GM12878 (cell line): ENCODE results near the gene ATP10A. TPM values are rescaled to one million over a fixed set of nuclear protein-coding genes. Genes with fewer than 3 reads are reported as not detected.

ENCODE experiments used
- BCL3 ChIP-seq: IDR thresholded peaks from 2 replicates; pipeline ENCODE4 v1.6.1; 2011; ENCODE audit warnings: borderline replicate concordance, low read depth, mild to moderate bottlenecking, moderate library complexity, low read length; ENCODE audit not compliant: insufficient read depth, poor library complexity, severe bottlenecking
- BHLHE40 ChIP-seq, 2 experiments: fragments of 450-650 bp in 1 of 2; IDR thresholded peaks; 2 replicates each; pipeline ENCODE4 v1.6.1; 2011 to 2017; ENCODE audit warnings: low read depth in 2 of 2, borderline replicate concordance in 1 of 2, improper control_type of control experiment in 1 of 2, low read length in 1 of 2, mild to moderate bottlenecking in 1 of 2
- CREB1 ChIP-seq: IDR thresholded peaks from 2 replicates; pipeline ENCODE4 v1.6.1; 2012; ENCODE audit warnings: low read depth, mild to moderate bottlenecking, inconsistent platforms
- ESRRA ChIP-seq: IDR thresholded peaks from 2 replicates; pipeline ENCODE4 v1.6.1; 2012; ENCODE audit warnings: mild to moderate bottlenecking, low read length, improper control_type of control experiment
- HSF1 ChIP-seq: fragments of 150-350 bp; IDR thresholded peaks from 2 replicates; pipeline ENCODE4 v1.6.1; 2014; ENCODE audit warnings: mild to moderate bottlenecking, low read depth, low read length
- MEF2A ChIP-seq: IDR thresholded peaks from 2 replicates; pipeline ENCODE4 v1.6.1; 2011; ENCODE audit warnings: low read depth, mild to moderate bottlenecking, low read length, moderate library complexity; ENCODE audit not compliant: insufficient read depth
- MLLT1 ChIP-seq: fragments of 450-650 bp; IDR thresholded peaks from 2 replicates; pipeline ENCODE4 v1.6.1; 2016; ENCODE audit warnings: mild to moderate bottlenecking
- PAX5 ChIP-seq: IDR thresholded peaks from 2 replicates; pipeline ENCODE4 v1.6.1; 2011; ENCODE audit warnings: low read depth, low read length, borderline replicate concordance
- STAT1 ChIP-seq: fragments of 450-650 bp; conservative IDR thresholded peaks from 2 replicates; pipeline ENCODE4 v1.6.1; 2014; ENCODE audit warnings: antibody characterized with exemption, mild to moderate bottlenecking
- polyA plus RNA-seq, 11 experiments: library from polyadenylated mRNA; depleted of rRNA in 4 of 11; unstranded in 6 of 11; stranded (reverse) in 5 of 11; fragments of >200 nt; fragmentation: Nextera tagmentation in 4 of 11; fragmentation: Illumina TruSeq in 1 of 11; extraction: Ambion mirVana in 4 of 11; extraction: Trizol in 1 of 11; gene quantifications; 1 replicate in 1 of 11; 2 replicates in 10 of 11; pipeline versions ENCODE4 v1.2.1 to v1.2.3, GENCODE V29; 2011 to 2016; ENCODE audit warnings: inconsistent platforms in 2 of 11, missing spikeins in 2 of 11, low read depth in 1 of 11
- total RNA-seq, 4 experiments: library from RNA; depleted of rRNA in 3 of 4; stranded (reverse); fragments of >200 nt in 3 of 4; fragmentation: Illumina TruSeq in 1 of 4; extraction: Trizol in 1 of 4; gene quantifications; 2 replicates each; pipeline versions ENCODE4 v1.2.1 to v1.2.3, GENCODE V29; 2013 to 2021

Gene ATP10A
- total and polyA plus RNA-seq, 10 of the 15 experiments (the other 5 are each of a cell fraction or from before 2014, with no cell fraction given): 0.04 to 1.5 (median 0.31) TPM; not detected in 2

GRCh38 chr15:25635191-25635590 lies 227.9 kb downstream of the ATP10A start (continued):
- no peak for TF ChIP-seq HSF1
- no peak for TF ChIP-seq ESRRA
- no peak for TF ChIP-seq BHLHE40 (IDR thresholded peaks at IDR 0.05; ENCODE audit: borderline replicate concordance in 1 of 2, low read depth in 2 of 2, low read length in 1 of 2)
- TF ChIP-seq STAT1: no peak
- no peak for TF ChIP-seq MLLT1
- no peak for TF ChIP-seq PAX5
- no peak for TF ChIP-seq BCL3
- TF ChIP-seq CREB1: no peak
- no peak for TF ChIP-seq MEF2A
- TF ChIP-seq, all 136 proteins: peak for 0
